Stromal cell of bone marrow (primary cell): Measurements from ENCODE around the gene UTY.
"Not testable (repeated sequence)": the region's sequence is repeated elsewhere in the genome, so short reads cannot be mapped to it uniquely, and the experiment has no call there.

Experiments
- DNase-seq: peaks from one replicate; pipeline ENCODE4 v3.0.0-alpha.2; 2012; ENCODE audit warnings: low read depth

UTY gene

DNA sequence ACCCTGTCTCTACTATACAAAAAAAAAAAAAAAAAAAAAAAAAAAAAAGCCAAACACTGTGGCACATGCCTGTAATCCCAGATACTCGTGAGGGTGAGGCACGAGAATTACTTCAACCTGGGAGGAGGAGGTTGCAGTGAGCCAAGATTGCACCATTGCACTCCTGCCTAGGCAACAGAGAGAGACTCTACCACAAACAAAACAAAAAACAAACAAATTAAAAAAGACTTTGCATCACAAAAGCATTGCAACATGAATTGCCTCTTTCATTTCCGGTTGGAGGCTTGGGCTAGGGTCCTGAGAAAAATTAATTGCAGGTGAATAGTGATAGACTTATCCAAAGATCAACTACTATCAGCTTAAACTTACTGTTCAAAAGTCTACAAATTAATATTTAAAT lies 180.4 kb downstream of the UTY start:
- DNase-seq, result no peak

DNA sequence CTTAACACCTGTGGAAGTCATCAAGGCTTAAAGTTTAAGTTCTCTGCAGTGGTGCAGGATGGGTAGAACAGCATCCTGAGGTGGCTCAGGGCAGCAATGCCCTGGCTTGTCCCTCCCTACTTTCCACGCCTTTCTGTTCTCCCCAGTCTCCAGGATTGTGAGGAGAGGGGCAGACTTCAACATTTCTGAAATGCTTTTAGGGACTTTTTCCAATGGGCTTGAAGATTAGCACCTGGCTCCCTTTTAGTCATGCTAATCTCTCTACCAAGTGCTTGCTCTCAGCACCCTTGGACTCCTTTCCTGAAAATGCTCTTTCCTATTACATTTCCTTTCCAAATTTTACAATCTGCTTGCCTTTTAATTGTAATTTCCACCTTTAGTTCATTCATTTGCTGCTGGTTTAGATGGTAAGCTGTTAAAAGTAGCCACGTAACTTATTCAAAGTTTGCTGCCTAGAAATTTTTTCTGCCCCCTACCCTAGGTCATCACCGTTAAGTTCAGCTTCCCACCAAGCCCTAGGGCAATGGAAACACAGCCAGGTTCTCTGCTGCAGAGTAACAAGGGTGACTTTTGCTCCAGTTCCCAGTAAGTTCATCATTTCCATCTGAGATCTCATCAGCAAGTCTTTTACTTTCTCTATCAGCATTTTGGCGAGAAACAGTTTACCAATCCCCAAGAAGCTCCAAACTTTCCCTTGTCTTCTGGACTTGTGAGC lies 183.5 kb downstream of the UTY start:
- no peak for DNase-seq

DNA sequence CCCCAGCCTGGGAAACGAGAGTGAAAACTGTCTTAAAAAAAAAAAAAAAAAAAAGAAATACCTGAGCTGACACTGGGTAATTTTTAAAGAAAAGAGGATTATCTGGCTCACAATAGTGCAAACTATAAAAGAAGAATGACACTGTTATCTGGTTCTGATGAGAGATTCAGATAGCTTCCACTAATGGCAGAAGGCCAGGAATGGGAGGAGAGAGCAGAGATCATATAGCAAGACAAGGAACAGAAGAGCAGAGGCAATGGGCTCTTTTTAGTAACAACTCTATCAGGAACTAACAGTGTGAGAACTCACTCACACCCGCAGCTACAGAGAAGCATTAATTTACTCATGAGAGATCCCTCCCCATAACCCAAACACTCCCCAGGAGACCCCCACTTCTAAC lies 184.8 kb downstream of the UTY start:
- DNase-seq, result no peak

DNA sequence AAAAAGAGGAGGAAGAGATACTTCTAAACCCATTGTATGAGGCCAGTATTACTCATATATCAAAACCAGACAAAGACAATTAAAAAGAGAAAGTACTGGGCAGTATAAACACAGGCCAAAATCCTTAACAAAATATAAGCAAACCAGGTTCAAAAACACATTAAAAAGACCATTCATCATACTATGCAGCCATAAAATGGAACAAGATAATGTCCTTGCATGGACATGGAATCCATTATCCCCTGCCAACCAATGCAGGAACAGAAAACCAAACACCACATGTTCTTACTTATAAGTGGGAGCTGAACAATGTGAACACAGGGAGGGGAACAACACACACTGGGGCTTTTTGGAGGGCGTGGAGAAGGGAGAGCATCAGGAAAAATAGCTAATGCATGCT lies 188.6 kb downstream of the UTY start:
- no peak for DNase-seq

DNA sequence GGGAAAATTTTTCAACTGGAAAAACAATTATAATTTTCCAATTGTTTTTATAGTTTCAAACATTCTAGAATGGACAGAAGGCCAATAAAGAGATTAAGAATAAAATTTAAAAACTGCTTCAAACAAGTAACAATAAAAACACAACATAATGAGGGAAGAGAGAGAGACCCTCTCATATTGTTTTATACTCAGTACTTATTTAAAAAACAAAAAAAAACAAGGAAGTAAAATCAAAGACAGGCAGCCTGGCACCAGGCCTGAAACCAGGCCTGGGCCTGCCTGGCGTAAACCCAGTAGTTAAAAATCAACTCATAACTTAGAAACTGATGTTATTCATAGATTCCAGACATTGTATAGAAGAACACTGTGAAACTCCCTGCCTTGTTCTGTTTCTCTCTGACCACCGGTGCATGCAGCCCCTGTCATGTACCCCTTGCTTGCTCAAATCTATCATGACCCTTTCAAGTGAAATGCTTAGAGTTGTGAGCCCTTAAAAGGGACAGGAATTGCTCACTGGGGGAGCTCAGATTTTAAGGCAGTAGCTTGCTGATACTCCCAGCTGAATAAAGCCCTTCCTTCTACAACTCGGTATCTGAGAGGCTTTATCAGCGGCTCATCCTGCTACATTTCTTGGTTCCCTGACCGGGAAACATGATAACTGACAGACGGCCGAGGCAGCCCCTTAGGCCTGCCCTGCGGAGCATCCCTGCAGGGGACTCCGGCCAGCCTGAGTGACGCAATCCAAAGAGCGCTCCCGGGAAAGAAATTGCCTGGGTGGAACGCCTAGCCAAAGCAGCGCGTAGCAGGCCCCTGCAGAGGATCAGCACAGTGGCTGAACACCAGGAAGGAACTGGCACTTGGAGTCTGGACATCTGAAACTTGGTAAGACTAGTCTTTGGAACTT lies 197.4 kb downstream of the UTY start:
- DNase-seq, result not testable (repeated sequence)

GRCh38 chrY:13279561-13279960 lies 200.3 kb downstream of the UTY start:
- no peak for DNase-seq

DNA sequence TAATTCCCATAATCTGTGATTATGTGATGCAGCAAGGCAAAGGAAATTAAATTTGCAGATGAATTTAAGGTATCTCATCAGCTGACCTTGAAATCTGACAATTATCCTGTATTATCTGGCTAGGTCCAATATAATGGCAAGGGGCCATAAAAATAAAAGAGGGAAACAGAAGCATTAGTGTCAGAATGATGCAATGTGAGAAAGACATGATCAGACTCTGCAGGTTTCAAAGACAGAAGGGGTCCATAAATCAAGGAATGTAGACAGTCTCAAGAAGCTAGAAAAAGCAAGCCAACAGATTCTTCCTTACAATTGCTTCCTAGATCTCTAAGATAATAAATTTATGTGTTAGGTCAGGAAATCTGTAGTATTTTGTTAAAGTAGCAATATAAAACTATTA lies 208.1 kb downstream of the UTY start:
- no peak for DNase-seq

- DNase-seq, result not testable (repeated sequence)
Observed at GRCh38 chrY:13253941-13254440, 225.8 kb downstream of the UTY start.

DNA sequence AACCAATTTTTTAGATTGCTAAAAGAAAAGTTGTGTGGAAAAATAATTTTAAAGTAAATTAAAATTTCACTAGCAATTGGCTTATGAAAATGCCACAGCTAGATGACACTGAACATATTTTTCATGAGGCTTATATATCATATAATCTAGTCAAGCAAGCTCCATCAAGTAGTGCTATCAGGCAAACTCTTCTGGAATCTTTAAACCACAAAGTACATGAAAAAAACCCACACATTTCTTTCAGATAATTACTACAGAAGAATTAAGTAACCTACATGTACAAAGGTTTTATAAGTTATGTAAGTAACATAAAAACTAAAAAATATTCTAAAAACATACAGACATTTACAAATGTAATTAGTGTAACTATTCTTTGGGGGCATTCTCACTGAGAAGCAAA lies 229.4 kb downstream of the UTY start:
- DNase-seq, result no peak

DNA sequence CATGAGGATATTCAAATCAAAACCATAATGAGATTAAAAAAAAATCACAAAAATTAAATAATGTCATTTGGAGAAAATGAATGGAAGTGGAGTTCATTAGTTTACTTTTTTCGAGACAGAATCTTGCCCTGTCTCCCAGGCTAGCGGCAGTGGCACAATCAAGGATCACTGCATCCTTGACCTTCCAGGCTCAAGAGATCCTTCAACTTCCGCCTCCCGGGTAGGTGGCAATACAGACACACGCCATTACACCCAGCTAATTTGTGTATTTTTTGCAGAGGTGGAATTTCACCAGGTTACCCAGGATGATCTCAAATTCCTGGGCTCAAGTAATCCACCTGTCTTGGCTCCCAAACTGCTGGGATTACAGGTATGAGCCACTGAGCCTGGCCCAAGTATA lies 236.1 kb downstream of the UTY start:
- DNase-seq, result no peak

DNA sequence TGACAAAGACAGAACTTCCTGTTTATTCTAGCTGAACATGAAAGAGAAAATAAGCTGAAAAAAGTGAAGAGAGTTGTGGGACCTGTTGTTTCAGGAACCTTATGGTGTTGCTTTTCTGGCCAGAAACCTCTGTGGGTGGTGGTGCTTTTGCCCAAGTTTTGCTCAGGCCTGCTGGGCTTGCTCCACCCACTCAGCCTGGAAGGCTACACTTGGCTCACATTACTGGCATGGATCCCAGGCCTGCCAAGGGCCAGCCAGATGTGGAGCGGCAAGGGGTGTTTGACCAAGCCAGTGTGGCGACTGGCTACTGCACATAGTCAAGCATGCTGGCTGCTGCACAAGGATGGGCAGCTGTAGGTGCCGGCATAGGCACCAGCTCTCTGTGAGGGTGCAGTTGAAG lies 245.9 kb downstream of the UTY start:
- no peak for DNase-seq

- no peak for DNase-seq
Observed at GRCh38 chrY:13233118-13233517, 246.7 kb downstream of the UTY start.

- no peak for DNase-seq
Observed at GRCh38 chrY:13227354-13227953, 252.4 kb downstream of the UTY start.

DNA sequence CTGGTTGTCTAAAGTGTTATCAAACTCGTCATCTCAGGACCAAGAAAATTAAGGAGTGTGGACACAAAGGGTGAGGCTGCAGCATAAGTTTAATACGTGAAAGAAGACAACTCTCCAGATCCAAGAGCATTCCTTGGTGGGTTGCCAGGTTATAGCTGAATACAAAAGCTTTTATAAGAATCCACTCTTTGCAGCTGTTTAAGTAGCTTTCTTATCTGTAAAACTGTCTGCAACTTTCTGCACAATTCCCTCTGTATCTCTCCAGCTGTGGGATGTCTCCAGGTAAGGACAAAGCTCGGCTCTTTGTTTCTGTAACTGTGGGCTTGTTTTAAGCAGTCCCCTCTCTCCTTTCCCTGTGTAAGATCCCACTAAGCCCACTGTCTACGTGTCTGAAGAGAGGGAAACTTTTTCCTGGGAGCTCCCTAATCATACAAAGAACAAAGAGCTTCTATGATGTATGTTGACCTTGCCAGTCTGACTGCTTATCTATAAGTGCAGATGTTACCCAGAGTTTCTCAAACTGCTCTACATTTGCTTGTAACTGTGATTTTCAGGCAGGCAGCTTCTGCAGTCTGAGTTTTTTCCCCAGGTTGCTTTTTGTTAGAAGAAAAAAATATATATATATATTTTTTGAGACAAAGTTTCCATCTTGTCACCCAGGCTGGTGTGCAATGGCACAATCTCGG lies 268.7 kb downstream of the UTY start:
- no peak for DNase-seq

GRCh38 chrY:13205214-13205613 lies 274.6 kb downstream of the UTY start:
- no peak for DNase-seq
